ENCODE data around the gene PSTPIP1.

Gene PSTPIP1

GRCh38 chr15:77053709-77054108, 58.8 kb downstream of the PSTPIP1 start:
- TF ChIP-seq CTCF (IDR thresholded peaks at IDR 0.05), result no peak
- TF ChIP-seq ZFX (IDR thresholded peaks at IDR 0.05; ENCODE audit: borderline replicate concordance), result no peak
- H3K27ac ChIP-seq, result no peak overlapping the region

GRCh38 chr15:77057072-77057471, 62.1 kb downstream of the PSTPIP1 start:
- H3K27ac ChIP-seq, result no peak overlapping the region

GRCh38 chr15:77057685-77058084, 62.8 kb downstream of the PSTPIP1 start:
- TF ChIP-seq ZFX (IDR thresholded peaks at IDR 0.05; ENCODE audit: borderline replicate concordance), result no peak
- TF ChIP-seq CTCF (IDR thresholded peaks at IDR 0.05), result no peak

More at GRCh38 chr15:77057072-77057471, 62.1 kb downstream of the PSTPIP1 start:
- no peak for TF ChIP-seq CTCF (IDR thresholded peaks at IDR 0.05)
- no peak for TF ChIP-seq ZFX (IDR thresholded peaks at IDR 0.05; ENCODE audit: borderline replicate concordance)

GRCh38 chr15:77058468-77058867, 63.5 kb downstream of the PSTPIP1 start:
- TF ChIP-seq ZFX (IDR thresholded peaks at IDR 0.05; ENCODE audit: borderline replicate concordance) (no peak), CTCF (IDR thresholded peaks at IDR 0.05) (no peak)
- H3K27ac ChIP-seq, result no peak overlapping the region

More at GRCh38 chr15:77057685-77058084, 62.8 kb downstream of the PSTPIP1 start:
- no peak overlapping the region for H3K27ac ChIP-seq

- no peak overlapping the region for H3K27ac ChIP-seq
Measured at GRCh38 chr15:77059786-77060361, 64.9 kb downstream of the PSTPIP1 start.

GRCh38 chr15:77060546-77060945, 65.6 kb downstream of the PSTPIP1 start:
- H3K27ac ChIP-seq, result no peak overlapping the region
- TF ChIP-seq ZFX (IDR thresholded peaks at IDR 0.05; ENCODE audit: borderline replicate concordance) (no peak), CTCF (IDR thresholded peaks at IDR 0.05) (no peak)

More at GRCh38 chr15:77059786-77060361, 64.9 kb downstream of the PSTPIP1 start:
- TF ChIP-seq ZFX (IDR thresholded peaks at IDR 0.05; ENCODE audit: borderline replicate concordance) (no peak), CTCF (IDR thresholded peaks at IDR 0.05) (no peak)

GRCh38 chr15:77063249-77063648, 68.3 kb downstream of the PSTPIP1 start:
- no peak overlapping the region for H3K27ac ChIP-seq
- TF ChIP-seq CTCF (IDR thresholded peaks at IDR 0.05), result no peak
- no peak for TF ChIP-seq ZFX (IDR thresholded peaks at IDR 0.05; ENCODE audit: borderline replicate concordance)
